Stimulated activated CD4-positive, alpha-beta T cell treated with anti-CD3 and anti-CD28 coated beads, Interleukin-4, amount 100 ng/mL, for 48 hours (primary cell): ENCODE results near the gene BBS5.
"Not testable (repeated sequence)": the region's sequence is repeated elsewhere in the genome, so short reads cannot be mapped to it uniquely, and the experiment has no call there.

Experiments used
- DNase-seq, 2 donors: peaks; one replicate each; pipeline ENCODE4 v3.0.0-alpha.2; 2020; ENCODE audit warnings: low read depth in 2 of 2

BBS5 gene

GRCh38 chr2:169486487-169486886 lies 7.2 kb downstream of the BBS5 start:
- no peak for DNase-seq

GRCh38 chr2:169490834-169491233 lies 11.5 kb downstream of the BBS5 start:
- DNase-seq: no peak

GRCh38 chr2:169491378-169491777 lies 12.1 kb downstream of the BBS5 start:
- DNase-seq: no peak

GRCh38 chr2:169493360-169493759 lies 14.1 kb downstream of the BBS5 start:
- DNase-seq: no peak

- DNase-seq: no peak
Observed at GRCh38 chr2:169495310-169495928, 16.1 kb downstream of the BBS5 start.

- DNase-seq: no peak
Observed at GRCh38 chr2:169504651-169505050, 25.4 kb downstream of the BBS5 start.

- DNase-seq: no peak
Observed at GRCh38 chr2:169507698-169508097, 28.4 kb downstream of the BBS5 start.

GRCh38 chr2:169509298-169509885 lies 30.1 kb downstream of the BBS5 start, which contains the start of gene KLHL41:
KLHL41 (plus strand) TSS chr2:169509702; CDS start chr2:169509779, 77 bp downstream.
- no peak for DNase-seq

- no peak for DNase-seq
Observed at GRCh38 chr2:169509955-169510354, 30.7 kb downstream of the BBS5 start.

GRCh38 chr2:169510496-169510895 lies 31.2 kb downstream of the BBS5 start:
- DNase-seq: no peak

- no peak for DNase-seq
Observed at GRCh38 chr2:169511818-169512217, 32.5 kb downstream of the BBS5 start.

- DNase-seq: no peak
Observed at GRCh38 chr2:169512525-169512924, 33.2 kb downstream of the BBS5 start.

- DNase-seq: no peak
Observed at GRCh38 chr2:169513094-169513493, 33.8 kb downstream of the BBS5 start.

GRCh38 chr2:169513926-169514325 lies 34.6 kb downstream of the BBS5 start:
- DNase-seq: no peak

GRCh38 chr2:169514758-169515157 lies 35.5 kb downstream of the BBS5 start:
- not testable (repeated sequence) for DNase-seq

- DNase-seq: not testable (repeated sequence)
Observed at GRCh38 chr2:169516488-169516995, 37.2 kb downstream of the BBS5 start.

- no peak for DNase-seq
Observed at GRCh38 chr2:169520896-169521295, 41.6 kb downstream of the BBS5 start.

- no peak for DNase-seq
Observed at GRCh38 chr2:169523681-169524080, 44.4 kb downstream of the BBS5 start.

- no peak for DNase-seq
Observed at GRCh38 chr2:169525434-169525833, 46.1 kb downstream of the BBS5 start.

- no peak for DNase-seq
Observed at GRCh38 chr2:169526451-169526850, 47.2 kb downstream of the BBS5 start.

GRCh38 chr2:169528271-169528701 lies 49.0 kb downstream of the BBS5 start:
- DNase-seq: peak; percentile 64 to 68

GRCh38 chr2:169539460-169539859 lies 60.2 kb downstream of the BBS5 start:
- not testable (repeated sequence) for DNase-seq

GRCh38 chr2:169540146-169540545 lies 60.9 kb downstream of the BBS5 start:
- no peak for DNase-seq
